Ramos (cell line): ENCODE data around the gene THPO.
"Not testable (repeated sequence)": the region's sequence is repeated elsewhere in the genome, so short reads cannot be mapped to it uniquely, and the experiment has no call there.

Experiments
- in situ Hi-C: fragments of 300-500 bp; cut with MboI; formaldehyde crosslinking; loops from one replicate; pipeline ENCODE4 v1.14.3; 2022; ENCODE audit warnings: low sequenced_read_pairs; ENCODE audit not compliant: unreplicated experiment

Gene THPO

GRCh38 chr3:184352897-184353545, 25.0 kb downstream of the THPO start:
- in situ Hi-C loops = no loop called here

GRCh38 chr3:184352149-184352785, 25.7 kb downstream of the THPO start:
- in situ Hi-C loops = no loop called here

- in situ Hi-C loops = no loop called here
Measured at GRCh38 chr3:184351511-184352148, 26.4 kb downstream of the THPO start.

- in situ Hi-C loops = no loop called here
Measured at GRCh38 chr3:184350618-184351017, 27.4 kb downstream of the THPO start.

- in situ Hi-C loops = no loop called here
Measured at GRCh38 chr3:184349563-184350470, 28.2 kb downstream of the THPO start.

GRCh38 chr3:184348057-184348382, 30.0 kb downstream of the THPO start:
- in situ Hi-C loops = no loop called here

GRCh38 chr3:184347321-184348056, 30.5 kb downstream of the THPO start:
- in situ Hi-C loops = no loop called here

GRCh38 chr3:184346480-184347190, 31.4 kb downstream of the THPO start:
- in situ Hi-C loops = no loop called here

- in situ Hi-C loops = no loop called here
Measured at GRCh38 chr3:184345317-184346144, 32.5 kb downstream of the THPO start.

- in situ Hi-C loops = no loop called here
Measured at GRCh38 chr3:184344579-184345316, 33.3 kb downstream of the THPO start.

GRCh38 chr3:184343200-184343876, 34.7 kb downstream of the THPO start:
- in situ Hi-C loops = no loop called here

GRCh38 chr3:184341925-184342324, 36.1 kb downstream of the THPO start:
- in situ Hi-C loops = no loop called here

- in situ Hi-C loops = not testable (repeated sequence)
Measured at GRCh38 chr3:184339451-184340135, 38.4 kb downstream of the THPO start.

GRCh38 chr3:184339001-184339400, 39.0 kb downstream of the THPO start:
- in situ Hi-C loops = no loop called here

- in situ Hi-C loops = no loop called here
Measured at GRCh38 chr3:184338511-184338945, 39.5 kb downstream of the THPO start.

- in situ Hi-C loops = no loop called here
Measured at GRCh38 chr3:184337981-184338380, 40.0 kb downstream of the THPO start.

- in situ Hi-C loops = no loop called here
Measured at GRCh38 chr3:184337399-184337714, 40.6 kb downstream of the THPO start, which contains the start of gene FAM131A. TSS of gene FAM131A (plus strand) at chr3:184337600. CDS start at chr3:184337631, 31 bp downstream.
